ENCODE results near the gene HNRNPH1.

Gene HNRNPH1

GRCh38 chr5:179605026-179605833 is 18.2 kb downstream of the HNRNPH1 start:
- H3K27me3 ChIP-seq (ENCODE audit: control insufficient read depth in 1 of 2, insufficient read depth in 2 of 2, low read length in 2 of 2) = no peaks in the 10 kb centered on the region
- H3K4me3 ChIP-seq (ENCODE audit: low read depth in 1 of 2, low read length in 2 of 2) = no peak overlapping the region
- H3K9ac ChIP-seq (ENCODE audit: low read depth in 1 of 2, low read length in 2 of 2) = no peak overlapping the region
- H3K9me3 ChIP-seq (ENCODE audit: control insufficient read depth in 1 of 2, low read length in 2 of 2) = no peaks in the 10 kb centered on the region
- no peak overlapping the region for H3K27ac ChIP-seq (ENCODE audit: low read depth, low read length)
- H3K36me3 ChIP-seq (ENCODE audit: control insufficient read depth in 1 of 2, insufficient read depth in 2 of 2, low read length in 2 of 2) = peaks cover 24 to 66% of the 10 kb centered on the region in 2 donors
- peaks cover 0 to 4% of the 10 kb centered on the region in 2 donors for H3K4me1 ChIP-seq (ENCODE audit: control insufficient read depth in 1 of 2, insufficient read depth in 2 of 2, low read length in 2 of 2)

- no peaks in the 10 kb centered on the region for H3K9me3 ChIP-seq (ENCODE audit: control insufficient read depth in 1 of 2, low read length in 2 of 2)
- H3K9ac ChIP-seq (ENCODE audit: low read depth in 1 of 2, low read length in 2 of 2) = no peak overlapping the region
- no peaks in the 10 kb centered on the region for H3K27me3 ChIP-seq (ENCODE audit: control insufficient read depth in 1 of 2, insufficient read depth in 2 of 2, low read length in 2 of 2)
- H3K4me1 ChIP-seq (ENCODE audit: control insufficient read depth in 1 of 2, insufficient read depth in 2 of 2, low read length in 2 of 2) = peaks cover 0 to 4% of the 10 kb centered on the region in 2 donors
- peaks cover 32 to 68% of the 10 kb centered on the region in 2 donors for H3K36me3 ChIP-seq (ENCODE audit: control insufficient read depth in 1 of 2, insufficient read depth in 2 of 2, low read length in 2 of 2)
- no peak overlapping the region for H3K4me3 ChIP-seq (ENCODE audit: low read depth in 1 of 2, low read length in 2 of 2)
- no peak overlapping the region for H3K27ac ChIP-seq (ENCODE audit: low read depth, low read length)
These were observed 20.2 kb downstream of the HNRNPH1 start for GRCh38 chr5:179603308-179603707.

DNA sequence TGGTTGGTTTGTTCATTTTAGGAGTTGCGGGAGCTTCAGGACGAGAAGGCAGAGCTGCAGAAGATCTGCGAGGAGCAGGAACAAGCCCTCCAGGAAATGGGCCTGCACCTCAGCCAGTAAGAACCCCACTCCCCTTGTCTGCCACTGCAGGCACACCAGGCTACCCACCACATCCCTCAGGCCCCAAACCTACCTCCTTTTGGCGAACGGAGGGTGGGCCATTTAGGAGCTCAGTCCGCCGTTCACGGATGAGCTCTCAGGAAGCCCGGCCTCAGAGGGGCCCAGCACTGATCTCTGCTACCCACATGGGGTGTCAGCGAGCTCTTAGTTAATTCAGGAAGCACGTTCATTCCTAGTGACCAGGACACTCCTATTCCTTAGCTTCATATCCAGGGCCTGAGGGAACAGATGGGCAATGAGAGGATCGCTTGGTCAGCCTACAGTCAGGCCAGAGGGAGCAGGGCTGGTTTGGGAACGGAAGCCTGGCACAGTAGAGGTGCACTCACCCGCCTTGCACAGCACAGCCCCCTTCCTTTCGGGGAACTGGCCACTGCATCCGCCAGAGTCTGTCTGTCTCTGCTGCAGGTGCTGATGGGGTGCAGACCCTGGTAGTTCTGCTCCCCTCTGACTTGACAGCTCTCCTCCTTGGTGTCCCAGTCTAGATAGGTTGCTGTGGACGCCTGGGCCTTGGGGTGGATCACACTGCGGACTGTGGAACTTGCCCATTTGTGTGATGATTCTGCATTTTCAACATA is 21.4 kb downstream of the HNRNPH1 start:
- H3K9ac ChIP-seq (ENCODE audit: low read depth in 1 of 2, low read length in 2 of 2) = no peak overlapping the region
- peaks cover 0 to 4% of the 10 kb centered on the region in 2 donors for H3K4me1 ChIP-seq (ENCODE audit: control insufficient read depth in 1 of 2, insufficient read depth in 2 of 2, low read length in 2 of 2)
- no peak overlapping the region for H3K27ac ChIP-seq (ENCODE audit: low read depth, low read length)
- H3K4me3 ChIP-seq (ENCODE audit: low read depth in 1 of 2, low read length in 2 of 2) = no peak overlapping the region
- H3K36me3 ChIP-seq (ENCODE audit: control insufficient read depth in 1 of 2, insufficient read depth in 2 of 2, low read length in 2 of 2) = peaks cover 27 to 68% of the 10 kb centered on the region in 2 donors
- H3K9me3 ChIP-seq (ENCODE audit: control insufficient read depth in 1 of 2, low read length in 2 of 2) = no peaks in the 10 kb centered on the region
- no peaks in the 10 kb centered on the region for H3K27me3 ChIP-seq (ENCODE audit: control insufficient read depth in 1 of 2, insufficient read depth in 2 of 2, low read length in 2 of 2)

- no peak overlapping the region for H3K4me3 ChIP-seq (ENCODE audit: low read depth in 1 of 2, low read length in 2 of 2)
- H3K27ac ChIP-seq (ENCODE audit: low read depth, low read length) = no peak overlapping the region
- H3K36me3 ChIP-seq (ENCODE audit: control insufficient read depth in 1 of 2, insufficient read depth in 2 of 2, low read length in 2 of 2) = peaks cover 32 to 63% of the 10 kb centered on the region in 2 donors
- no peaks in the 10 kb centered on the region for H3K9me3 ChIP-seq (ENCODE audit: control insufficient read depth in 1 of 2, low read length in 2 of 2)
- H3K4me1 ChIP-seq (ENCODE audit: control insufficient read depth in 1 of 2, insufficient read depth in 2 of 2, low read length in 2 of 2) = peaks cover 0 to 4% of the 10 kb centered on the region in 2 donors
- no peaks in the 10 kb centered on the region for H3K27me3 ChIP-seq (ENCODE audit: control insufficient read depth in 1 of 2, insufficient read depth in 2 of 2, low read length in 2 of 2)
- H3K9ac ChIP-seq (ENCODE audit: low read depth in 1 of 2, low read length in 2 of 2) = no peak overlapping the region
These were observed 23.5 kb downstream of the HNRNPH1 start for GRCh38 chr5:179599973-179600372.

- Histone ChIP-seq H3K4me3 (ENCODE audit: low read depth in 1 of 2, low read length in 2 of 2) (no peak overlapping the region), H3K9ac (ENCODE audit: low read depth in 1 of 2, low read length in 2 of 2) (no peak overlapping the region), H3K27me3 (ENCODE audit: control insufficient read depth in 1 of 2, insufficient read depth in 2 of 2, low read length in 2 of 2) (no peaks in the 10 kb centered on the region), H3K9me3 (ENCODE audit: control insufficient read depth in 1 of 2, low read length in 2 of 2) (no peaks in the 10 kb centered on the region), H3K36me3 (ENCODE audit: control insufficient read depth in 1 of 2, insufficient read depth in 2 of 2, low read length in 2 of 2) (peaks cover 32 to 66% of the 10 kb centered on the region in 2 donors), H3K27ac (ENCODE audit: low read depth, low read length) (no peak overlapping the region), H3K4me1 (ENCODE audit: control insufficient read depth in 1 of 2, insufficient read depth in 2 of 2, low read length in 2 of 2) (peaks cover 0 to 4% of the 10 kb centered on the region in 2 donors)
These were observed 23.9 kb downstream of the HNRNPH1 start for GRCh38 chr5:179599566-179599965.

GRCh38 chr5:179599100-179599499 is 24.4 kb downstream of the HNRNPH1 start:
- H3K4me3 ChIP-seq (ENCODE audit: low read depth in 1 of 2, low read length in 2 of 2) = no peak overlapping the region
- H3K9ac ChIP-seq (ENCODE audit: low read depth in 1 of 2, low read length in 2 of 2) = no peak overlapping the region
- no peak overlapping the region for H3K27ac ChIP-seq (ENCODE audit: low read depth, low read length)
- H3K36me3 ChIP-seq (ENCODE audit: control insufficient read depth in 1 of 2, insufficient read depth in 2 of 2, low read length in 2 of 2) = peaks cover 34 to 66% of the 10 kb centered on the region in 2 donors
- H3K27me3 ChIP-seq (ENCODE audit: control insufficient read depth in 1 of 2, insufficient read depth in 2 of 2, low read length in 2 of 2) = no peaks in the 10 kb centered on the region
- H3K4me1 ChIP-seq (ENCODE audit: control insufficient read depth in 1 of 2, insufficient read depth in 2 of 2, low read length in 2 of 2) = peaks cover 0 to under 1% of the 10 kb centered on the region in 2 donors
- H3K9me3 ChIP-seq (ENCODE audit: control insufficient read depth in 1 of 2, low read length in 2 of 2) = no peaks in the 10 kb centered on the region

DNA sequence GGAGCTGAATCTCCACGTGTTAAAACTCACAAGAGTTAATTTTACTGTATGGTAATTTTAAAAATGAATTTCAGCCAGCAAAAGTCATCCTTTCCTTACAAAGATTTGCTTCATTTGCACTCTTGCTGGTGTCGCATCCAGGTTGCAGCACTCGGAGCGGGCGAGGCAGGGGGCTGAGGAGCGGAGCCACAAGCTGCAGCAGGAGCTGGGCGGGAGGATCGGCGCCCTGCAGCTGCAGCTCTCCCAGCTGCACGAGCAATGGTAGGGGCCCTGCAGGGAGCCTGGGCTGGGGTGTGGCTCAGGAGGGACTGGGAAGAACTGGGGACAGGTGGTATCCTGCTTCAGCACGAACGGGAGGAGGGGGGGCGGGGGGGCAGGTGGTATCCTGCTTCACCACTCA is 27.1 kb downstream of the HNRNPH1 start:
- Histone ChIP-seq H3K4me3 (ENCODE audit: low read depth in 1 of 2, low read length in 2 of 2) (no peak overlapping the region), H3K9me3 (ENCODE audit: control insufficient read depth in 1 of 2, low read length in 2 of 2) (no peaks in the 10 kb centered on the region), H3K27ac (ENCODE audit: low read depth, low read length) (no peak overlapping the region), H3K4me1 (ENCODE audit: control insufficient read depth in 1 of 2, insufficient read depth in 2 of 2, low read length in 2 of 2) (no peaks in the 10 kb centered on the region), H3K9ac (ENCODE audit: low read depth in 1 of 2, low read length in 2 of 2) (no peak overlapping the region), H3K27me3 (ENCODE audit: control insufficient read depth in 1 of 2, insufficient read depth in 2 of 2, low read length in 2 of 2) (no peaks in the 10 kb centered on the region), H3K36me3 (ENCODE audit: control insufficient read depth in 1 of 2, insufficient read depth in 2 of 2, low read length in 2 of 2) (peaks cover 40 to 74% of the 10 kb centered on the region in 2 donors)

DNA sequence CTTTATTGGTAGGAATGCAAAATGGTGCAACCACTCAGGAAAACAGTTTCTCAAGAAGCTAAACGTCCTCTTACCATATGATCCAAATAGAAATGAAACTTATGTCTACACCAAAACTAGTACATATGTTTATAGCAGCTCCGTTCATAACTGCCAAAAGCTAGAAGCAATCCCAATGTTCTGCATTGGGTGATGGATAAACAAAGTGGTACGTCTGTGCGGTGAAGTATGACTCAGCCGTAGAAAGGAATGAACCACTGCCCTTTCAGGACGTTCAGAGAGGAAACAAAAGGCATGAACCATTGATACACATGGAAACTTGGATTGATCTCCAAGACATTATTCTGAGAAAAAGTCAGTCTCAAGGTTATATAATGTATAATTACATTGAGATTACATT is 27.6 kb downstream of the HNRNPH1 start:
- H3K27ac ChIP-seq (ENCODE audit: low read depth, low read length) = no peak overlapping the region
- H3K9me3 ChIP-seq (ENCODE audit: control insufficient read depth in 1 of 2, low read length in 2 of 2) = no peaks in the 10 kb centered on the region
- peaks cover 42 to 74% of the 10 kb centered on the region in 2 donors for H3K36me3 ChIP-seq (ENCODE audit: control insufficient read depth in 1 of 2, insufficient read depth in 2 of 2, low read length in 2 of 2)
- H3K27me3 ChIP-seq (ENCODE audit: control insufficient read depth in 1 of 2, insufficient read depth in 2 of 2, low read length in 2 of 2) = no peaks in the 10 kb centered on the region
- H3K4me3 ChIP-seq (ENCODE audit: low read depth in 1 of 2, low read length in 2 of 2) = no peak overlapping the region
- no peak overlapping the region for H3K9ac ChIP-seq (ENCODE audit: low read depth in 1 of 2, low read length in 2 of 2)
- H3K4me1 ChIP-seq (ENCODE audit: control insufficient read depth in 1 of 2, insufficient read depth in 2 of 2, low read length in 2 of 2) = no peaks in the 10 kb centered on the region

DNA sequence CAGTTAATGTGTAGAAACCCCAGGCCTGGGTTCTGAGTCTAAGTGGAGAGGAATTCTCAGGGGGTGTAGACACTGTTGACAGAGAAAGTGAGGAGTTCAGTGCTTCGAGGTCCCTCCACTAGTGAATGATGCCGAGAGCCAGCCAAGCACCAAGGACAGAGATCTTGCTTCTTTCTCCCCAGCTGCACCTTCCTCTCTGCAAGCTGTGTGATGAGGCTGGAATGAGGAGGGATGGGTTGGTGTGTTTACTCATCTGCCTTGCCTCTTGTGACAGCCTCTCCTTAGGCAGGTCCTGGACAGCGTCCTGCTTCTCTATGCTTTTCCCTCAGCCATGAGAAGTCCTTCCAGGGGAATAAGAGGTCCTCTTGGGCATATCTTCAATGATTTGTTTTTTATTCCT is 35.3 kb downstream of the HNRNPH1 start:
- H3K4me1 ChIP-seq (ENCODE audit: control insufficient read depth in 1 of 2, insufficient read depth in 2 of 2, low read length in 2 of 2) = peaks cover 0 to 7% of the 10 kb centered on the region in 2 donors
- no peak overlapping the region for H3K9ac ChIP-seq (ENCODE audit: low read depth in 1 of 2, low read length in 2 of 2)
- peaks cover 28 to 54% of the 10 kb centered on the region in 2 donors for H3K36me3 ChIP-seq (ENCODE audit: control insufficient read depth in 1 of 2, insufficient read depth in 2 of 2, low read length in 2 of 2)
- no peaks in the 10 kb centered on the region for H3K27me3 ChIP-seq (ENCODE audit: control insufficient read depth in 1 of 2, insufficient read depth in 2 of 2, low read length in 2 of 2)
- no peak overlapping the region for H3K4me3 ChIP-seq (ENCODE audit: low read depth in 1 of 2, low read length in 2 of 2)
- no peaks in the 10 kb centered on the region for H3K9me3 ChIP-seq (ENCODE audit: control insufficient read depth in 1 of 2, low read length in 2 of 2)
- no peak overlapping the region for H3K27ac ChIP-seq (ENCODE audit: low read depth, low read length)

DNA sequence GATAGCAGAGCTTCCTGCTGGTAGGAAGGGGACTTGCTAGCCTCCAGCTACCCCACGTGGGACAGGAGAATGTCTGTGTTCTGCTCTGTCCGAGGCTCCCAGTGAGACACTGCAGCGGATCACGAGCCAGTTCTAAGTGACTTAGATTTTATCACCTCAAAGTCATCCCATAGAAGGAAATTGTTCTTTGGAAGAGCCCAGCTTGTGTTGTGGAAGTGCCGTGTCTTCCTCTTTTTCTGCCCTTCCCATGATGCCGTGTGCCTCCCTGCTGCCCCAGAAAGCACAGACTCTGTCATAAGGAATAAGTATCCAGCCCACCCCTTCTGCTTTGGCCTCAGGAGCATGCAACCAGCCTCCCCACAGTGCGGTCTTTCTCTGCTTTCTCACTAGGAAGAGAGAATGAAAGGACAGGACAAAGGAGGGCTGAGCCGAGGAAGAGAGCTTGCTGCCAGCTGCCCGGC is 37.5 kb downstream of the HNRNPH1 start:
- H3K4me3 ChIP-seq (ENCODE audit: low read depth in 1 of 2, low read length in 2 of 2) = no peak overlapping the region
- H3K27me3 ChIP-seq (ENCODE audit: control insufficient read depth in 1 of 2, insufficient read depth in 2 of 2, low read length in 2 of 2) = no peaks in the 10 kb centered on the region
- H3K27ac ChIP-seq (ENCODE audit: low read depth, low read length) = no peak overlapping the region
- no peak overlapping the region for H3K9ac ChIP-seq (ENCODE audit: low read depth in 1 of 2, low read length in 2 of 2)
- H3K9me3 ChIP-seq (ENCODE audit: control insufficient read depth in 1 of 2, low read length in 2 of 2) = no peaks in the 10 kb centered on the region
- H3K4me1 ChIP-seq (ENCODE audit: control insufficient read depth in 1 of 2, insufficient read depth in 2 of 2, low read length in 2 of 2) = peaks cover 0 to 7% of the 10 kb centered on the region in 2 donors
- peaks cover 20 to 50% of the 10 kb centered on the region in 2 donors for H3K36me3 ChIP-seq (ENCODE audit: control insufficient read depth in 1 of 2, insufficient read depth in 2 of 2, low read length in 2 of 2)
